Measurements from ENCODE around the gene MYOG. TPM values are rescaled to one million over a fixed set of nuclear protein-coding genes. Genes with fewer than 3 reads are reported as not detected.

MYOG gene
- total and polyA plus RNA-seq, 7 experiments from 2014 or later = not detected

Other genes with a start within 250 kb of the MYOG start
- gene RABIF, start 196.9 kb downstream of the MYOG start, total RNA-seq = 10 to 100 TPM; 11.6 to 17.1 (median 14.5) TPM
- 10 to 100 TPM; 18.2 to 24.9 TPM for gene RABIF, start 196.9 kb downstream of the MYOG start, polyA plus RNA-seq
- gene KLHL12, start 158.8 kb downstream of the MYOG start, total RNA-seq = 10 to 100 TPM; 15.6 to 28.0 (median 24.5) TPM
- 10 to 100 TPM; 12.1 to 18.3 TPM for gene KLHL12, start 158.8 kb downstream of the MYOG start, polyA plus RNA-seq
- 10 to 100 TPM; 51.9 to 84.5 (median 69.6) TPM for gene ADIPOR1, start 127.7 kb downstream of the MYOG start, total RNA-seq
- gene ADIPOR1, start 127.7 kb downstream of the MYOG start, polyA plus RNA-seq = 10 to 100 TPM; 56.8 to 93.8 TPM
- gene CYB5R1, start 118.8 kb downstream of the MYOG start, total RNA-seq = 10 to 100 TPM; 22.8 to 50.2 (median 48.0) TPM
- gene CYB5R1, start 118.8 kb downstream of the MYOG start, polyA plus RNA-seq = 10 to 100 TPM; 63.1 to 71.3 TPM
- 100 to 1,000 TPM in 2 of 5 experiments, 10 to 100 TPM in 3; 61.4 to 134 (median 77.0) TPM for gene TMEM183A, start 78.6 kb downstream of the MYOG start, total RNA-seq
- gene TMEM183A, start 78.6 kb downstream of the MYOG start, polyA plus RNA-seq = 10 to 100 TPM; 42.5 to 56.0 TPM
- gene PPFIA4, start 59.5 kb downstream of the MYOG start, total RNA-seq = 10 to 100 TPM in 1 of 5 experiments, 1 to 10 TPM in 2, under 1 TPM in 2; 0.40 to 45.5 (median 2.4) TPM
- not detected for gene PPFIA4, start 59.5 kb downstream of the MYOG start, polyA plus RNA-seq
- gene ADORA1, start 41.7 kb upstream of the MYOG start, total RNA-seq = under 1 TPM in 1 of 5 experiments, not detected in 4; 0.44 TPM
- gene ADORA1, start 41.7 kb upstream of the MYOG start, polyA plus RNA-seq = not detected
- gene MYBPH, start 89.8 kb upstream of the MYOG start, total RNA-seq = not detected
- not detected for gene MYBPH, start 89.8 kb upstream of the MYOG start, polyA plus RNA-seq
- 1 to 10 TPM in 1 of 5 experiments, under 1 TPM in 1, not detected in 3; 0.32 to 1.3 TPM for gene CHI3L1, start 100.7 kb upstream of the MYOG start, total RNA-seq
- gene CHI3L1, start 100.7 kb upstream of the MYOG start, polyA plus RNA-seq = not detected
- 1 to 10 TPM in 4 of 5 experiments, under 1 TPM in 1; 0.76 to 2.2 (median 1.1) TPM for gene CHIT1, start 143.7 kb upstream of the MYOG start, total RNA-seq
- gene CHIT1, start 143.7 kb upstream of the MYOG start, polyA plus RNA-seq = not detected
- gene BTG2, start 219.5 kb upstream of the MYOG start, total RNA-seq = 100 to 1,000 TPM; 141 to 654 (median 241) TPM
- gene BTG2, start 219.5 kb upstream of the MYOG start, polyA plus RNA-seq = 100 to 1,000 TPM; 118 to 211 TPM

Measured in naive thymus-derived CD4-positive, alpha-beta T cell (primary cell).